Activated CD8-positive, alpha-beta memory T cell treated with anti-CD3 and anti-CD28 coated beads for 36 hours (primary cell): ENCODE results near the gene ASB1. TPM values are rescaled to one million over a fixed set of nuclear protein-coding genes. Genes with fewer than 3 reads are reported as not detected.

Source experiments
- CTCF ChIA-PET: fragments of 350-600 bp; sonication (Branson Sonifier 250); formaldehyde crosslinking; loops from one replicate; lab custom pipeline; 2021; ENCODE audit warnings: antibody characterized with exemption; lab: Charles Lee
- POLR2A ChIA-PET: fragments of 350-600 bp; sonication (Branson Sonifier 250); formaldehyde crosslinking; loops from one replicate; lab custom pipeline; 2021; ENCODE audit warnings: antibody characterized with exemption; lab: Charles Lee
- total RNA-seq, 2 experiments: library from RNA; stranded (reverse); gene quantifications; one replicate each; pipeline ENCODE4 v1.2.3, GENCODE V29; 2021

The ASB1 gene
- total RNA-seq, 2 experiments from 2014 or later, result 41.8 to 46.5 TPM

DNA sequence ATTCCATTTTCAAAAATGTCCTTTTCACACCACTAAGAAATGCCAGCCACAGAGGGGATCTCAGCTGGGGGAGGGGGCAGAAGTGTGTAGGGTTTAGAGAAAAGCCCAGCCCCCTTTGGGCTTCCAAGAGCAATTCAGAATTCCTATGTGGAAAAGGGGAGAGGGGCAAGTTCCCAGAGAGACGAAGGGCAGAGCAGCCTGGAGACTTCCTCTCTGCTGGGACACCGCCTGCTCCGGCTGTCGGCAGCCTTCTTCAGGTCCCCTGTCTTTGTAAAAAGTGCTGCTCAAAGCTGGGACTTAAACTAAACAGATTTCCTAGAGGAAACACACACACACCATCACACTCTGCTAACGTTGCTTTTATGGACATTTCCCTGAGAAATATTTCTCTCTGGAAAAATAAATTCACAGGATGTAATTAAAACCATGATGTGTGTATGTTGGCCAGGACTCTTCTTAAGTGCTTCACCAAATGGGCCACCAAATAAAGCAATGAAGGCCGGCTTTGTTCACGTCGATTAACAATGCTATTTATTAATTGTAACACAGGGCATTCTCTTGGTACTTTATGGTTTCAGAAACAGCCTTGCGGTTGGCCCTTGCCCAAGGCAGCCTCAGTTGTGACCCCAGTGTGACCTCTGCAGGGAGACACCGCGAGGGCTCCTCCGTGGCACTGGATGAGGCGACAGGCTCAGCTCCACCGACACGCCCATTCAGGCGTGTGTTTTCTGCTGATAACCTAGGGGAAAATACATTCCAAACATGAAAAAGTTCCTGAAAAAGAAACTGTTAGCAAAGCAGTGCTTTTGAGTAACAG lies 5.6 kb upstream of the ASB1 start:
- CTCF ChIA-PET, result no interaction called here
- POLR2A ChIA-PET, result no interaction called here

DNA sequence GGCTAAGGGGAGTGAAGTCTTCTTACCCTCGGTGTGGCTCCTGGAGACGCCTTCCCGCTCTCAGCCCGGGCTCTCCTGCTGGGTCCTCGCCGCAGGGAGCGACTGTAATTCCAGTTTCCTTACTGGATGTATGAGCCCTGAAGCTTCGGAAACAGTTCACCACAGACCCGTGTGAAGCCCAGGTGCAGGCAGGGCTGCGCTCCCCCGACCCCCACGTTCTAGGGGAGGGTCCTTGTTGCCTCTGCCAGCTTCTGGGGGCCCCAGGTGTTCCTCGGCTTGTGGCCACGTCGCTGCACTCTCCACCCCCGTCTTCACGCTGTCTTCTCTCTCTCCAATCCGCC lies 5.1 kb upstream of the ASB1 start:
- ChIA-PET POLR2A (no interaction called here), CTCF (no interaction called here)

DNA sequence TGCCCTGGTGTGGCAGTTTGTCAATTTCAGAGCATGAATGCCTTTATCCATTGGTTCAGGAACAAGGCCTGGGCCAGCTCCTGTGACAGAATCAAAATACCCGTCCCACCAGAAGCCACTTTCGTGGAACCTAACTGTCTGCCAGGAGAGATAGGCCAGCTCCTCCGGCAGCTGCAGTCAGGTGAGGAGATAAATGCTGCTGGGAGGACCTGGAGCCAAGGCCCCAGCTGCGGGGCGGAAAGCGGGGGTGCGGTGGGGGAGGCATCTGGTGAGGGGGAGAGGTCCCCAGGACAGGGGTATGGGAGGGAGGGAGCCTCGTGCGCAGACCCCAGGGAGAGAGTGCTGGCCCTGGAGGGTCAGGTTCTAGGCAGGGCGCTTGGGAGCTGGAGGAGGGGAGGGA lies 4.4 kb upstream of the ASB1 start:
- ChIA-PET CTCF (no interaction called here), POLR2A (no interaction called here)

DNA sequence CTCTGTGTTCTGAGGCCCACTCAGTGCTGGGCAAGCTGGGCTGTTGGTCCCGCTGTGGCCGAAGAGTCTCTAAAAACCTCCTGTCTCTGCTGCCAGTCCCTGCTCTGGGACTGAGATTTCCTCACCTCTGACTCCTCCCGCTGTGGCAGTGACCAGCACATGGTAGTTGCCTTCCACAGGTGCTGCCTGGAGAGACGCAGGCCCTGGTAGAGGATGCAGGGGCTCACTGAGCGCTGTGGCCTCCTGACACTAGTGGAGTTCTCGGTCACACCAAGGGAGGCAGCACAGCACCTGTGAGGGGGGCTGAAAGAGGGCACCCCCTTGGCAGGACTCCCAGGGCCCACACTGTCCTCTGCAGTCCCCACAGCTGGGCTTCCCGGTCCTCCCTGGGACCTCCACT lies 3.8 kb upstream of the ASB1 start:
- ChIA-PET POLR2A (no interaction called here), CTCF (no interaction called here)

DNA sequence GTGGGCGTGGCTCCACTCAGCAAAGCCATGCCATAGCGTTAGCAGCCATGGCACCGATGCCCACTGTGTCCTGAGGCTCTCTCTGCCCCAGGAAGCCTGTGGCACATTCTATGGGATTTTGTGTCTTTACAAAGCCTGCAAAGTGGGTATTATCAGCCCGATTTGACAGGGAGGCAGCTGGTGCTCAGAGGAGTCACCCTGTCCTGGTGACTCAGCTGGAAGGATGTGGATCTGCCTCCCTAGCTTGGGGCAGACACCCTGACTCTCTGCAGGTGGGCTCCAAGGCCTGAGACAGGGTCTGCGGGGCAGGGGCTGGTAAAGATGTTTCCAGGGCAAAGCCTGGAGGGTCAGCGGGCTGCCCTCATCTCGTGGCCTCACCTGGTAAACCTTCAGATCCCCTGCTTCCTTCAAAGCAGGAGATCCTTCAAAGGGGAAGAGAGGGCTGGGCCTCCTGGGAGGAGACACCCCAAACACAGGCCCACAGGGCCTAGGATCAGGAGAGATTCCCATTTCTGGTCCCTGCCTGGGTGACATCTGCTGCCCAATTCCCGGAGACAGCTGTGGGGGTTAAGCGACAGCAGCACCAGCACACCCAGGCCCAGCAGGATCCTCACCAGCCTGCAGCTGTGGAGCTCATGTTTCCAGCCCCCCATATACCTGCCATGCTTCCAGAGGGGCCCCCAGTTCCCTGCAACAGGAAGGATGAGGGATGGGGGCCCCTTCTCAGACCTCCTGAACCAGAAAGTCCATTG lies 3.0 kb upstream of the ASB1 start:
- POLR2A ChIA-PET, result no interaction called here
- CTCF ChIA-PET, result interaction anchor here (1.1 kb wide), 1 partner anchor 27 kb away, joined by 3 read pairs; no protein-coding TSS in a partner anchor

DNA sequence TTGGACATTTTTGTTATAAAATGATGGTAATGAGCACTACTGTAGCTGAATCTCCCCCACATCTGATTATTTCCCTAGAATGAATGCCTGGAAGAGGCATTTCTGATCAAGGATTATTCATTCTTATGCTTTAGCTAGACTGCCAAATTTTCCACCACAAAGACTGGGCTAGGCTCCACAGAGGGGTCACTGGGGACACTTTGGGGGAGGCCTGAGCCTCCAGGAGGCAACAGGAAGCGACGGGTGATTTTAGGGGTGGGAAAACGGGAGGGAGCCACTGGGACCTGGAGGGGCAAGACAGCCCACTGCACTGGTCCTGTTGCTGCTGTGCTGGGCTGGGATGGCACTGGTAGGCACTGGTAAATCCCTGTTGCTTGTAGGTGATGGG lies 2.4 kb upstream of the ASB1 start:
- ChIA-PET CTCF (interaction anchor here (1.1 kb wide), 1 partner anchor 27 kb away, joined by 3 read pairs; no protein-coding TSS in a partner anchor), POLR2A (no interaction called here)

DNA sequence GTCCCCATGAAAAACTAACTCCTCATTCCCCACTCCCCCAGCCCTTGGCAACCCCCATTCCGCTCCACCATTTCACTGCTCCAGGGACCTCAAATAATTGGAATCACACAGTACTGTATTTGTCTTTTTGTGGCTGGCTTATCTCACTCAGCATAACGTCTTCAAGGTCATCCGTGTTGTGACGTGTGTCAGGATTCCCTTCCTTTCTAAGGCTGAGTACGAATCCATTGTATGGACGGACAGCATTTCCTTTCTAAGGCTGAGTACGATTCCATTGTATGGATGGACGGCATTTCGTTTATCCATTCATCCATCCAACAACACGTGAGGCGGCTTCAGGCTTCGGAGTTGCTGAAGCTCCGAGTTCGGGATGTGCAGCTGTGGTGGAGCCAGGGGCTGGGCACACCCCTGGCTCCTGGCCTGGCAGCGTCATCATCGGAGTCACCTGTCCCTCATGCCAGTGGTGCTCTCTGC lies 1.2 kb upstream of the ASB1 start:
- CTCF ChIA-PET, result no interaction called here
- POLR2A ChIA-PET, result no interaction called here

DNA sequence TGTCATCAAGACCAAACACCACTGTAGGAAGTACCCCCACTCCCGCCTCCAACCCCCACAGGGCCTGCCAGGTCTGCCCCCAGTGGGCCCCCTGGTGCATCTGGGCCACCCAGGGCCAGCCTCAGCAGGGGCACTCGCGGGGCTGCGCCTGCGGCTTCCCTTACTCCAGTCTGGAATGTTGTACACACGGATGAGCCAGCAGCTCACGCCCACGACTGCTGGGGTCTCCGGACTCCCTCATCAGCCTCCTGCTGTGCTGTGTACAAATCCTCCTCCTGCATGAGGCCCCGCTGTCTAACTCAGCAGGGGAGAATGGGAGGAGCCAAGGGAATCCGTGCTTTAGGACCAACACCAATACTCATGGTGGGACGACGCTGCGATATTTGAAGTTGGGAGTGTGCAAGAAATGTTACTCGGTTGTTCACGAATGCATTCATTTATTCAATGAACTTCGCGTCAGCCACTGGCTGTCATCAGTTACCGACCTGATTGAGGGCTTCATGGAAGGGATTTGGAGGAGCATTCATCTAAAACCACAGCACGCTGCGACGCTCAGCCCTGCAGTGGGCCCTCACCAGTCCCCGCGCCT lies 654 bp upstream of the ASB1 start:
- POLR2A ChIA-PET, result no interaction called here

DNA sequence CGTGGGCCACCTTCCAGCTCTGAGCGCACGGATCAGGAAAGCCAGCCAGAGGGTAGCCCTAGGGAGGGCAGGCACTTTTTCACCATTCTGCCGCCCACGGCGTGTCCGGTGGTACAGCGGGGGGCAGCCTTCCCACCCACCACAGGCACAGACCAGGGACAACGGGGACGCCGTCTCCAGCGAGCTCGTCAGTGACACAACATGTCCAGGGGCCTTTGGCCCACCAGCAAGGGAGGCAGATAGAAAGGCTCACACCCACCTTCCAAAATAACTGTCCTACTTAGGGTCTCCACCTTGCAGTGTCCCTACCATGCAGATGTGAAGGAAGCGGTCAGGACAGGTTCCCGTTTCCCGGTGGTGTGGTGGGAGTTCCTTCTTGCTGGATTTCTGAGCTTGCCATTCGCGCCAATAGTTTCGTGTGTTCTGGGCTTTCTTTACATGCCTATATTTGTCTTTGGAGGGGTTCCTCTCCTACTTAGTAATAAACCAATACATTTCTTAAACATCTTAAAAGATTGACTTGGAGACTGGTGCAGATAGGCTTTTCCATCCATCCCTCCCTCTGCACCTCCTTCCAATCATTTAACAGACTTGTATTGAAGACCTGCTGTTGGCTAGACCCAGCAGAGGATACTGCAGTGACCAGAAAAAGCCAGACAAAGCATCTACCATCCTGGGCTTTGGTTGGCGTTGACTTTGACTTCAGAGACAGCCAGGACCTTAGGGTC lies 872 bp downstream of the ASB1 start:
- POLR2A ChIA-PET, result interaction anchor here (1.2 kb wide), 1 partner anchor 11 kb away, joined by 3 read pairs; no protein-coding TSS in a partner anchor

More for the DNA sequence above, 654 bp upstream of the ASB1 start:
- CTCF ChIA-PET, result no interaction called here

DNA sequence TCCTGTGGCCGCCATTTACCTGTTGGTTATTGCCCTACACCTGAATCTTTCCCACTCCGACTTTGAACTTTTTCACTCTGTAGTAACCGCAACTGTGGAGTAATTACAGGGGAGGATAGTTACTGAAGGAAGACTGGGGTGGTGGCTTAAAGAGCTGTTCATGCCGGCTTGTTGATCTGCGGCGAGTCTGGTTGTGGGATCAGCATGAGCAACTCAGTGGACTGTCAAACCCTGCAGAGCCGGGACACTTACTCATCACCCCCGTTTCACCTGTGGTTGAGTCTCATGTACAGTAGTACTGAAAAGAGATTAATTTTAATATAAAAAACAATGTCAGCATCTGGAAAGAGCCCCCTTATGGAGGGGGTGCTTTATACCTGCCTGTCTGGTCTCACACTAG lies 2.1 kb downstream of the ASB1 start:
- POLR2A ChIA-PET, result no interaction called here
- CTCF ChIA-PET, result no interaction called here

More for the DNA sequence above, 872 bp downstream of the ASB1 start:
- CTCF ChIA-PET, result no interaction called here

DNA sequence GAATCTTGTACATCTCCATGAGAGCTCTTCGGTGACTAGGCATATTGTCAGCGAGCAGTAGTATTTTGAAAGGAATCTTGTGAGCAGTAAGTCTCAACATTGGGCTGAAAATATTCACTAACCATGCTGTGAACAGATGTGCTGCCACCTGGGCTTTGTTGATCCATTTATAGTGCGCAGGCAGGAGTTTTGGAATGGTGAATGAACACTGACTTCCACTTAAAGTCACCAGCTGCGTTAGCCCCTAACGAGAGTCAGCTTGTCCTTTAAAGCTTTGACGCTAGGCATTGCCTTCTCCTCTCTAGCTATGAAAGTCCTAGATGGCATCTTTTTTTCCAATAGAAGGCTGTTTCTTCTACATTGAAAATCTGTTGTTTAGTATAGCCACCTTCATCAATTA lies 4.1 kb downstream of the ASB1 start:
- CTCF ChIA-PET, result no interaction called here
- POLR2A ChIA-PET, result no interaction called here

DNA sequence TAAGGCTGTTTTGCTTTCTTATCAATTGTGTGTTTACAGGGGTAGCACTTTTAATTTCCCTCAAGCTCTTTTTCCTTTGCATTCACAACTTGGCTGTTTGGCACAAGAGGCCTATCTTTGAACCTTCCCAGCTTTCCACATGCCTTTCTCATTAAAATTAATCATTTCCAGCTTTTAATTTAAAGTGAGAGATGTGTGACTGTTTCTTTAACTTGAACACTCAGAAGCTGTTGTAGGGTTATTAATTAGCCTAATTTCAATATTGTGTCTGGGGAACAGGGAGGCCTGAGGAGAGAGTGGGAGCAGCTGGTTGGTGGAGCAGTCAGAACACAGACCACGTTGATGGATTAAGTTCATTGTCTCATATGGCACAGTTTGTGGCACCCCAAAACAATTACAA lies 4.7 kb downstream of the ASB1 start:
- CTCF ChIA-PET, result no interaction called here

DNA sequence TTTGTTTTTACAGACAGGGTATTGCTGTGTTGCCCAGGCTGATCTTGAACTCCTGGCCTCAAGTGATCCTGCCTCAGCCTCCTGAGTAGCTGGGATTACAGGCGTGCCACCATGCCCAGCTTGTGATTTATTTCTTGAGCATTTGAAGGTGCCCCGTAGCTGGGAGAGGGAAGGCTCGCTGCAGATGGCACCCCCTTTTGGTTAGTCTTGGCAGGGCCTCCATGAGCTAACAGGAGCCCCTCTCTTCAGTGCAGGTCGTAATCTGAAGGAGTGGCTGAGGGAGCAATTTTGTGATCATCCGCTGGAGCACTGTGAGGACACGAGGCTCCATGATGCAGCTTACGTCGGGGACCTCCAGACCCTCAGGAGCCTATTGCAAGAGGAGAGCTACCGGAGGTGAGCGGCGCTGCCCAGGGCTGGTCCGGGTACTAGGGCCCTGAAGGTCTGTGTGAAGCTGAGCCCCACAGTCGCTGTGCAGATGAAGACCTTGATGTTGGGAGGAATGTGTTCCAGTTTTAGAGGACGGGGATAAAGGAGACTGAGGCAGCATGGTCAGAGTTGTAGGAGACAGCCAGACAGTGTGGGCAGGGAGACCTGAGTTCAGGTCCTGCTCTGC lies 6.7 kb downstream of the ASB1 start:
- POLR2A ChIA-PET, result no interaction called here
- CTCF ChIA-PET, result interaction anchor here (1.0 kb wide), 1 partner anchor 63 kb away, joined by 4 read pairs; no protein-coding TSS in a partner anchor

More for the DNA sequence above, 4.7 kb downstream of the ASB1 start:
- POLR2A ChIA-PET, result no interaction called here

DNA sequence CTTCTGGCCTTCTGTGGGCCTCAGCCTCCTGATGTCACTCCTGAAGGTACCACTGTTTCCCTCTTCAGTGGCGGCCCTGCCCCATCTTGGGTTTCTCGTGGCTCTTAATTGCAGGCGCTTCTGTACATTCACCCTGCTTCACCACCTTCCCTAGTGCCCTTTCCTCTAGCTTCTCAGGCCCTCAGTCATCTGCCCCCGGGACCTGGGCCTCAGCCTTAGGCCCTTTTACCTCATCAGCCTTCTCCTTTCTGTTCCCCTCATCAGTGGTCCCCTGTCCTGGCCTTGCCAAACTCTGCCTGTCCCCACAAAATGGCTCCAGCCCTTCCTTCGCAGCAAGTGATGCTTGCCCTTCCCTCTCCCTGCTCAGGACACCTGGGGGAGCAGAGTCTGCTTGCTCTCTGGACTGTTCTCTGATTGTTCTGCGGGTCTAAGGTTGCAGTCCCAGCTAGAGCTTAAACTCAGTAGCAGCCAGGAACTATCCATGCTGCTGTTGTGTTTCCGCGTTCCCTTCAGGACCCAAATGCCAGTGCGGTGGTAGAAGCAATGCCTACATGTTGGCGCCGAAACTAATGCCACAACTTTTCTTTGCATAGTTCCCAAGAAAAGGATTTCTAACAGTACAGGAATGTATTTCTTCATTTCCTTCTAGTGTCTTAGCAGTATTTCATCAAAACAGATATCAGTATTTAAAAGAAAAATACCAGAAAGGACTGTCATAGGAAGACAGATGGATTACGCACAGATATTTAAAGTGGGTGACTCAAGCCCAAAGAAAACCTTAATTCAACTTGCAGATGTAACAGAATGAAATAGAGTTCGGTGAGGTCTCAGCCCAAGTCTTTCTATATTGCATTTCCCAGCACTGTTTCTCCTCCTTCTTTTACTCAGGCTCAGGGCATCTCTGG lies 7.5 kb downstream of the ASB1 start:
- CTCF ChIA-PET, result interaction anchor here (0.6 to 1.0 kb wide), 2 partner anchors 28 to 64 kb away, joined by 3 to 4 read pairs; no protein-coding TSS in a partner anchor
- POLR2A ChIA-PET, result no interaction called here

DNA sequence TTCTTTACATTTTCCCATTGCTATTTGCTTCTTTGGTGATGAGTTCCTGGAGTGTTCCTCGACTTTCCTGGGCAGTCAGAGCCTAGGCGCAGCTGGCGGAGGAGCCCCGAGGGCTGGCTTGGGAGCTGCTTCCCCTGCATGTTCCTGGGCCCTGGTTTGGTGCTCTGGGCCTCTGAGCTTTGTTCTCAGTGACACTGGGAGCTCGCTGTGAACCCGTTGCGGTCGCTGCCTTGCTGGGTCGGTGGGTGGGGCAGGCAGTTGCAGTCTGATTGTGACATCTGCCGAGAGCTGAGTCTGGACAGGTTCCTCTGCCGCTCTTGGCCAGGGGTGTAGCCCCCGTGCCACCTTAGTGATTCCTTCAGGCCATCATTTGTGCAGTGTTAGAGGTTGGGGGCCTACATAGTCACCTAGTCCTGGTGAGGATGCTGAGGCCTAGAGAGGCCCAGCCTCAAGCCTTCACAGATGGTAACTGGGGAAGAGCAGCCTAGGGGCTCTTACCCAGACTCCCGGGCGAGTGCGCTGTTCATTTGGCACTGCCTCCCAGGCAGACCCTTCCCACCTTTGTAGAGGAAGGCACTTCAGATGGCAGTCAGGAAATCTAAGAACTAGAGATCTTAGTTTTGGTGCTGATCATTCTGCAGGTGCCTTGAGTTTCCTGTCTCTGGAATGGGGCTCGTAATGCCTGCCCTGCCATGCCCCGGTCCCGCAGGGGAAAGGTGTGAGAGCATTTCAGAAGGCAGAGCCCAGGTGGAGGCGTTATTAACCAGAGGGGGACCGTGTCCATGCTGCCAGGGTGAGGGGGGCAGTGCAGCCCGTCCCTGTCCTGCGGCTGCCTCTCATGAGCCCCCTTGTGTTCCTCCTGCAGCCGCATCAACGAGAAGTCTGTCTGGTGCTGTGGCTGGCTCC lies 8.4 kb downstream of the ASB1 start:
- CTCF ChIA-PET, result interaction anchor here (0.6 kb wide), 1 partner anchor 29 kb away, joined by 3 read pairs; no protein-coding TSS in a partner anchor
- POLR2A ChIA-PET, result no interaction called here

DNA sequence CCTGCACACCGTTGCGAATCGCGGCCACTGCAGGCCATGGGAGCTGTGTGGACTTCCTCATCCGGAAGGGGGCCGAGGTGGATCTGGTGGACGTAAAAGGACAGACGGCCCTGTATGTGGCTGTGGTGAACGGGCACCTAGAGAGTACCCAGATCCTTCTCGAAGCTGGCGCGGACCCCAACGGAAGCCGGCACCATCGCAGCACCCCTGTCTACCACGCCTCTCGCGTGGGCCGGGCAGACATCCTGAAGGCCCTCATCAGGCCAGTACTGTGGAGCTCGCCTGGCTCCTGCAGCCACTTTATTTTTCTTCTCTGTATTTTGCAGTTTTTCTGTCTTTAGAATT lies 9.0 kb downstream of the ASB1 start:
- CTCF ChIA-PET, result no interaction called here
- POLR2A ChIA-PET, result no interaction called here
